ENCODE data around the gene ZCCHC18. TPM values are rescaled to one million over a fixed set of nuclear protein-coding genes. Genes with fewer than 3 reads are reported as not detected.
A peak's percentile ranks its signal among the peaks of the same experiment; 100 is the strongest.
"Not testable (repeated sequence)": the region's sequence is repeated elsewhere in the genome, so short reads cannot be mapped to it uniquely, and the experiment has no call there.

Gene ZCCHC18
- 0.52 TPM for total RNA-seq

DNA sequence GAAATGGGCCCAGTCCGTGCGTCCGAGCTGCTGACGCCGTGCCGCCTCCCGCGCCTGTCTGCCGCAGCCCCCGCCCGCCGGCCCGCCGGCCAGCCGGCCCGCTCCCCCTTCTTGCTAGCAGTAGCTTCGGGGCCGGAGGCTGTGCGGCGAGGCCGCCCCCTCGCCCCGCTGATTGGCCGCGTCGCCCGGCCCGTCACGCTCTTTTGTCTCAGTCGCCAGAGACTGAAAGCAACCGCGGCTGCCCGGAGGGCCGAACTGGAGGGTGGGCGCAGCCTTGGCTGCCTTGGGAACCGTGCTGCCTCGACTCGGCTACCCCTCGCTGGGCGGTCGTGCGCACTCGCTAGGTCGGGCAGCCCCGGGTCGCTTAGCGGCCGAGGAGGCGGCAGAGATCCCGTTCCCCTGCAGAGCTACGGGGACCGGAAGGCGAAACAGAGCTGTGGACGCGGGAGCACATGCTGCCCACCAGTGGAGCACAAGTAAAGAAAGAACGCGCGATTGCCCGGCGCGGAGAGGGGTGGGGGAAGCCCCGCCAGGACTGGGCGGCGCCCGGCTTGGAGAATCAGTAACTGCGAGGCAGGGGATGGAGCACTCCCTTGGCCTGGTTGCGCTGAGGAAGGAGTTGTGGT is at the start of gene ZCCHC18:
TSS of gene ZCCHC18 (plus strand) at position 198 of the 626 bp plus-strand sequence. CDS start 1,589 bp downstream, outside the sequence.
- H3K4me3 ChIP-seq (ENCODE audit: low read length in 3 of 3), result peak within 1 kb of the TSS; percentile 66 to 74 (median 69)
- H3K27me3 ChIP-seq (ENCODE audit: control insufficient read depth in 3 of 3, insufficient read depth in 3 of 3, low read length in 3 of 3), result peaks cover 0 to 16% (median 0%) of the 10 kb centered on the region in 3 donors
- H3K9ac ChIP-seq (ENCODE audit: low read depth in 1 of 3, low read length in 3 of 3), result peak within 1 kb of the TSS in 1 of 3 donors; percentile 74
- H3K27ac ChIP-seq (ENCODE audit: low read depth, low read length), result no peak within 1 kb of the TSS
- no peaks in the 10 kb centered on the region for H3K36me3 ChIP-seq (ENCODE audit: control insufficient read depth in 3 of 3, insufficient read depth in 3 of 3, low read length in 3 of 3)
- peaks cover 2 to 6% (median 5%) of the 10 kb centered on the region in 3 donors for H3K4me1 ChIP-seq (ENCODE audit: control insufficient read depth in 3 of 3, insufficient read depth in 3 of 3, low read length in 3 of 3)
- no peaks in the 10 kb centered on the region for H3K9me3 ChIP-seq (ENCODE audit: control insufficient read depth in 3 of 3, low read length in 3 of 3)

DNA sequence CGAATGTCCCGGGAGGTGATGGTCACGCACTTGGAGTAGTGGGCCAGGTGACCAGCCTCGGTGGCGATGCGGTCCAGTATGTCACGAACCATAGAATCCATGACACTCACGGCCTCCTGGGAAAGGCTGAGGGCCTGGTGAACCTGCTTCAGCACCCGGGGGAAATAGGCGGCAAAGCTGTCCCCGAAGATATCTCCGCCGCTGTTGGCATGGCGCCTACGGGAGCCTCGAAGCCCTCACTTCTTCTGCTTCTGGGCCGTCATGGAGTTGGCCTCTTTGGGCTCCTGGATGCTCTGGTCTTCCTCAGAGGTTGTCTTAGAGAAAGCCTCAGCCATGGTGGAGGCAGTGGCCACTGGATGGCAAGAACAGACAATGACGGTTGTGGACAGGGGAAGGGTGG is 49.7 kb upstream of the ZCCHC18 start:
- H3K36me3 ChIP-seq (ENCODE audit: control insufficient read depth in 3 of 3, insufficient read depth in 3 of 3, low read length in 3 of 3); H3K4me1 ChIP-seq (ENCODE audit: control insufficient read depth in 3 of 3, insufficient read depth in 3 of 3, low read length in 3 of 3); H3K9me3 ChIP-seq (ENCODE audit: control insufficient read depth in 3 of 3, low read length in 3 of 3); H3K4me3 ChIP-seq (ENCODE audit: low read length in 3 of 3); H3K27me3 ChIP-seq (ENCODE audit: control insufficient read depth in 3 of 3, insufficient read depth in 3 of 3, low read length in 3 of 3); H3K27ac ChIP-seq (ENCODE audit: low read depth, low read length); H3K9ac ChIP-seq (ENCODE audit: low read depth in 1 of 3, low read length in 3 of 3): not testable (repeated sequence)

DNA sequence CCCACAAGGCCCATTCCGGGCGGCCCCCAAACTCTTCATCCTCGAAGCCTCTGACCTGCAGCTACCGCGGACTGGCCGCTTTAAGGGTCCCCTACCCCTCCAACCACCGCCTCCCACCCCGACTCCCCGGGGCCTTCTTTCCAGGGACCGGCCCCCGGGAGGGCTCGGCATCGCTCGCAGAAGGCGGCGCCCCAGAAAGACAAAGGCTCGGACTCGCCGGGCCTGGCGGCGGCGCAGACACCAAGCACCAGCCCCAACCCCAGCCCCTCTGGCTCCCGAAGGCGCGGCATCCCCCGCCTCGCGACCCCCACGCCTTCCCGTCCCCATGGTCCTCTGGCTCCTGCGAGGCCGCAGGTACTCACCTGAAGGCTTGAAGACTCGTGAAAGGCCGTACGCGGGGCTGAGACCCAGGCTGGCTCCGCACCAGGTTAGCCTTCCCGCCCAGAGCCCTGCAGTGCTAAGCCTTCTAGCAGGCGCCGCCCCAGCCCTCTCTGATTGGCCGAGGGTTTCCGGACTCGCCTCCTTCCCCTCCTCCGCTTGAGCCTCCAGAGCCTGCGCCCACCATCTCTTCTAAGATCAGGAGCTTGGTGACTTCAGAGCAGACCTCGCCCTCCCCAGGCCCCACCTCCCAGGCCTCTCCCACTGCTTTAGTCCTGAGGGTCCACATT is 36.4 kb upstream of the ZCCHC18 start, which contains the start of gene TMSB15C:
TSS of gene TMSB15C (minus strand) at position 459 of the 668 bp plus-strand sequence.
- H3K36me3 ChIP-seq (ENCODE audit: control insufficient read depth in 3 of 3, insufficient read depth in 3 of 3, low read length in 3 of 3); H3K9ac ChIP-seq (ENCODE audit: low read depth in 1 of 3, low read length in 3 of 3); H3K4me1 ChIP-seq (ENCODE audit: control insufficient read depth in 3 of 3, insufficient read depth in 3 of 3, low read length in 3 of 3); H3K27me3 ChIP-seq (ENCODE audit: control insufficient read depth in 3 of 3, insufficient read depth in 3 of 3, low read length in 3 of 3); H3K27ac ChIP-seq (ENCODE audit: low read depth, low read length); H3K9me3 ChIP-seq (ENCODE audit: control insufficient read depth in 3 of 3, low read length in 3 of 3); H3K4me3 ChIP-seq (ENCODE audit: low read length in 3 of 3): not testable (repeated sequence)

DNA sequence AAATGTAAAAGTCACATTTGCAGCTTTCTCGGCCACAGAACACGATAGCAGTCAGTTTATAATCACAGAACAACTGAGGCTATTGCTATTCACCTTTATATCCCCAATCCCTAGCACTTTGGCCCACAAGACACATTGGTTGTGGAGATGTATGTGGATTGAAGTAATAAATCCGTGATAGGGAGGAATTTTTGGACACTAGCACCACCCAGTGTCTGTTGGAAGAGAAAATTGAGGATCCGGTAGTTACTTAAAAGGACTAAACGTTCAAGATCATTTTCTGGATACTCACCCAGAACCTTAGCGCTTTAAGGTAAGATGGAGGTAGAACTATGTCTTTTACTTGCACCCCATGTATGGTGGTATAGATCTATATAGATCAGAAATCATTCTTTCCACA is 34.5 kb upstream of the ZCCHC18 start:
- H3K27me3 ChIP-seq (ENCODE audit: control insufficient read depth in 3 of 3, insufficient read depth in 3 of 3, low read length in 3 of 3), result not testable (repeated sequence)

DNA sequence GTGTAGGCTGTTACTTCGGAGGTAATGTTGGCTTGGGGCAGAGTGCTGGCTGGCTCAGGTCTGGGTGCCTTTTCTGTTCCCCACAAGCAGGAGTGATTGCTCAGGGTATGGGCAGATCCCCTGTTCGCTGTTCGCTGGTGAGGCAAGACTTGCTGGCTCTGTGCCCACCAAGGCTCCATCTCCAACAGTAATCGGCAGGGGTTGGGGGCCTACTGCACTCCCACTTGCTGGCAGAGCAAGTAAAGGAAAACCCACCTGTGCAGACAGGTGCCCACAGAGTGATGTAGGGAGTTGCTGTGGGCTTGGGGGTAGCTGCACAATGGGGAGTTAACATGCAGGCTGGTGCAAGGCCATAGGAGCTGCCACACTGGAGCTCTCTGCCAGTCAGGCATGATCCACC is 28.3 kb upstream of the ZCCHC18 start:
- Histone ChIP-seq H3K27ac (ENCODE audit: low read depth, low read length) (no peak overlapping the region), H3K9me3 (ENCODE audit: control insufficient read depth in 3 of 3, low read length in 3 of 3) (no peaks in the 10 kb centered on the region), H3K27me3 (ENCODE audit: control insufficient read depth in 3 of 3, insufficient read depth in 3 of 3, low read length in 3 of 3) (peaks cover 0 to 8% (median 0%) of the 10 kb centered on the region in 3 donors)

More for the DNA sequence above, 34.5 kb upstream of the ZCCHC18 start:
- not testable (repeated sequence) for H3K27ac ChIP-seq (ENCODE audit: low read depth, low read length); H3K9ac ChIP-seq (ENCODE audit: low read depth in 1 of 3, low read length in 3 of 3); H3K36me3 ChIP-seq (ENCODE audit: control insufficient read depth in 3 of 3, insufficient read depth in 3 of 3, low read length in 3 of 3); H3K4me1 ChIP-seq (ENCODE audit: control insufficient read depth in 3 of 3, insufficient read depth in 3 of 3, low read length in 3 of 3); H3K4me3 ChIP-seq (ENCODE audit: low read length in 3 of 3); H3K9me3 ChIP-seq (ENCODE audit: control insufficient read depth in 3 of 3, low read length in 3 of 3)

DNA sequence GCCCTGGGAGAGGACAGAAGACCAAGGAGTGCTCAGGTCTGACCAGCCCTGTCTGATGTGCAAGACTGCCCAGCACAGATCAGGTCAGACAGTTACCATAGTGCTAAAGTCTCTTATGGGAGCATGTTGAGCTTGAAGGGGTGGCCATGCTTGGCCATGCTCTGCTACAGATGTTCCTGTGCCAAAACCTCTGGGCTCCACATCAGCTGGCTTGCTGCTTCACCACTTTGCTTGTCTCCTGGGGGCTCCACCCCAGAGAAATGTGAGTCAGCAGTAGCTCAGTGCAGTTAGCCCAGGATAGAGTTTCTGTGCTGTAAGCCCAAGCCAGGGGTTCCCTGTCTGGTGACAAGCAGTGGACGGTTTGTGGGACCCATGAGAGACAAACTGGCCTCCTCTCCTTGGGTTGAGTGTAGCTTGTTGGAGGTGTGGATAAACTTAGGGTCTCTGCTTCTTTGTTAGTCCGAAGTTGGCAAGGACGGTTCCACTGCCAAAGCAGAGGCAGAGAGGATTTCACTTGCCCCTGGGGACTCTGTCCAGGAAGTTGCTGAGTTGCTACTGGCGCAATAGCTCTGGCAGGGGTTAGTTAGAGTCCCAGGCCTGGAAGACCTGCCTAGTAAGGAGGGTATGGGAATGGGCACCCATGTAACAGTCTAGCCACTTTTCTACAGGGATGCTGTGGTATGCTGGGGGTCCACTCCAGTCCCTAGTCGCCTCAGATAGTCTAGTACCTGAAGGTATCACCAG is 27.6 kb upstream of the ZCCHC18 start:
- H3K4me3 ChIP-seq (ENCODE audit: low read length in 3 of 3), result no peak overlapping the region
- peaks cover 0 to 12% (median 0%) of the 10 kb centered on the region in 3 donors for H3K27me3 ChIP-seq (ENCODE audit: control insufficient read depth in 3 of 3, insufficient read depth in 3 of 3, low read length in 3 of 3)
- no peaks in the 10 kb centered on the region for H3K36me3 ChIP-seq (ENCODE audit: control insufficient read depth in 3 of 3, insufficient read depth in 3 of 3, low read length in 3 of 3)
- no peak overlapping the region for H3K27ac ChIP-seq (ENCODE audit: low read depth, low read length)
- H3K4me1 ChIP-seq (ENCODE audit: control insufficient read depth in 3 of 3, insufficient read depth in 3 of 3, low read length in 3 of 3), result no peaks in the 10 kb centered on the region
- H3K9me3 ChIP-seq (ENCODE audit: control insufficient read depth in 3 of 3, low read length in 3 of 3), result no peaks in the 10 kb centered on the region
- no peak overlapping the region for H3K9ac ChIP-seq (ENCODE audit: low read depth in 1 of 3, low read length in 3 of 3)

More for the DNA sequence above, 28.3 kb upstream of the ZCCHC18 start:
- Histone ChIP-seq H3K4me1 (ENCODE audit: control insufficient read depth in 3 of 3, insufficient read depth in 3 of 3, low read length in 3 of 3) (no peaks in the 10 kb centered on the region), H3K36me3 (ENCODE audit: control insufficient read depth in 3 of 3, insufficient read depth in 3 of 3, low read length in 3 of 3) (no peaks in the 10 kb centered on the region), H3K9ac (ENCODE audit: low read depth in 1 of 3, low read length in 3 of 3) (no peak overlapping the region), H3K4me3 (ENCODE audit: low read length in 3 of 3) (no peak overlapping the region)

DNA sequence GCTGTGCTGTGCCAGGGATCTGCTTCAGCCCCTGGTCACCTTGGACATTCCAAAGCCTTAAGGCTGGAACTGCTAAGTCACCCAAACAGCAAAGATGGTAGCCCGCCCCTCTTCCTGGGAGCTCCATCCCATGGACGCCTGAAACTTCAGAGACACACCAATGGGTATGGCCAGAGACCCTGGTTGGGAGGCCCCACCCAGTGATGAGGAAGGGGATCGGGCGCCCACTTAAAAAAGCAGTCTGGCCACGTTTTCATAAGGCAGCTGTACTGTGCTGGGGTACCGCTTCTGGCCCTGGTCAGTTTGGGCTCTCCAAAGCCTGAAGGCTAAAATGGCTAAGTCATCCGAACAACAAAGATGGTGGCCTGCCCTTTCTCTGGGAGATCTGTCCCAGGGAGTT is 26.8 kb upstream of the ZCCHC18 start:
- H3K4me3 ChIP-seq (ENCODE audit: low read length in 3 of 3), result no peak overlapping the region
- H3K9me3 ChIP-seq (ENCODE audit: control insufficient read depth in 3 of 3, low read length in 3 of 3), result no peaks in the 10 kb centered on the region
- no peaks in the 10 kb centered on the region for H3K36me3 ChIP-seq (ENCODE audit: control insufficient read depth in 3 of 3, insufficient read depth in 3 of 3, low read length in 3 of 3)
- H3K9ac ChIP-seq (ENCODE audit: low read depth in 1 of 3, low read length in 3 of 3), result no peak overlapping the region
- H3K27me3 ChIP-seq (ENCODE audit: control insufficient read depth in 3 of 3, insufficient read depth in 3 of 3, low read length in 3 of 3), result peaks cover 0 to 12% (median 0%) of the 10 kb centered on the region in 3 donors
- H3K27ac ChIP-seq (ENCODE audit: low read depth, low read length), result no peak overlapping the region
- no peaks in the 10 kb centered on the region for H3K4me1 ChIP-seq (ENCODE audit: control insufficient read depth in 3 of 3, insufficient read depth in 3 of 3, low read length in 3 of 3)

DNA sequence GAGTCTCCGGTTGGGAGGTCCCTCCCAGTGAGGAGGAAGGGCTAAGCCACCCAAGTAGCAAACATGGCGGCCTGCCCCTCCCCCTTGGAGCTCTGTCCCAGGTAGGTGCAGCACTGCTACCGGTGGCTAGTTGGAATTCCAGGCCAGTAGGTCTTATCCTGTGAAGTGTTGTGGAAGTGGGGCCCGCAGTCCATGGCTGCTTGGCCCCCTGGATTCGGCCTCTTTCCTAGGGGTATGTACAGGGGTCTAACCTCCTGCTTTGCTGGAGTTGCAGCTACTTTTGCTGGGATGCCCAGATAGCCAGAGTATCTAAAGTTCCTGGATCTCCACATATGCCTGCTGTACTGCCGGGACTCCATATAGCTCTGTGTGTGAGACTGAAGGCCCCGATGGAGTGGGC is 26.4 kb upstream of the ZCCHC18 start:
- Histone ChIP-seq H3K27ac (ENCODE audit: low read depth, low read length) (no peak overlapping the region), H3K9ac (ENCODE audit: low read depth in 1 of 3, low read length in 3 of 3) (no peak overlapping the region), H3K4me1 (ENCODE audit: control insufficient read depth in 3 of 3, insufficient read depth in 3 of 3, low read length in 3 of 3) (no peaks in the 10 kb centered on the region), H3K36me3 (ENCODE audit: control insufficient read depth in 3 of 3, insufficient read depth in 3 of 3, low read length in 3 of 3) (no peaks in the 10 kb centered on the region), H3K9me3 (ENCODE audit: control insufficient read depth in 3 of 3, low read length in 3 of 3) (no peaks in the 10 kb centered on the region), H3K4me3 (ENCODE audit: low read length in 3 of 3) (no peak overlapping the region), H3K27me3 (ENCODE audit: control insufficient read depth in 3 of 3, insufficient read depth in 3 of 3, low read length in 3 of 3) (peaks cover 0 to 12% (median 0%) of the 10 kb centered on the region in 3 donors)

DNA sequence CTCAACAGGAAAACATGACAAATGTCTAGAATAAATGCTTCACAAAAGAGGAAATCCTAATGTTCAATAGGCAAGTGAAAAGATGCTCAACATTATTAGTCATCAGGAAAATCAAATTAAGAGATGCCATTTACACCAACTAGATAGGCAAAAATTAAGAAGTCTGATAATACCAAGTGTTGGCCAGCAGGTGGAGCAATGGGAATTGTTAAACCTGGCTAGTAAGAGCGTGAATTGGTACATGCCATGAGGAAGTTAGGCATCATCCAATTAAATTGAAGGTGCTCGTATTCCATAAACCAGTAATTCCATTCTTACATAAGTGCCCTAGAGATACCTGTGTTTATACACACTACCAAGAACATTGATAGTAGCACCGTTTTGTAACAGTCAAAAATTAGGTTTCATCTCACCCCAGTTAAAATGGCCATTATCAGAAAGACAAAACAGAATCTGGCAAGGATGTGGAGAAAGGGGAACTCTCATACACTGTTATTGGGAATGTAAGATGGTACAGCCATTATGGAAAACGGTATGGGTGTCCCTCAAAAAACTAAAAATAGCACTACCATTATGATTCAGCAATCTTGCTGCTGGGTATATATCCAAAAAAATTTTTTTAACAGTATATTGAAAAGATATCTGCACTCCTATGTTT is 14.0 kb upstream of the ZCCHC18 start:
- Histone ChIP-seq H3K27me3 (ENCODE audit: control insufficient read depth in 3 of 3, insufficient read depth in 3 of 3, low read length in 3 of 3) (peaks cover 0 to 8% (median 0%) of the 10 kb centered on the region in 3 donors), H3K9me3 (ENCODE audit: control insufficient read depth in 3 of 3, low read length in 3 of 3) (no peaks in the 10 kb centered on the region), H3K4me3 (ENCODE audit: low read length in 3 of 3) (no peak overlapping the region)

More for the DNA sequence above, 14.0 kb upstream of the ZCCHC18 start:
- no peaks in the 10 kb centered on the region for H3K36me3 ChIP-seq (ENCODE audit: control insufficient read depth in 3 of 3, insufficient read depth in 3 of 3, low read length in 3 of 3)
- no peaks in the 10 kb centered on the region for H3K4me1 ChIP-seq (ENCODE audit: control insufficient read depth in 3 of 3, insufficient read depth in 3 of 3, low read length in 3 of 3)
- no peak overlapping the region for H3K9ac ChIP-seq (ENCODE audit: low read depth in 1 of 3, low read length in 3 of 3)
- H3K27ac ChIP-seq (ENCODE audit: low read depth, low read length), result no peak overlapping the region

Data from skeletal muscle tissue (tissue), 4 donors.